ENCODE data around the gene B4GALT1.

The B4GALT1 gene, protein sequence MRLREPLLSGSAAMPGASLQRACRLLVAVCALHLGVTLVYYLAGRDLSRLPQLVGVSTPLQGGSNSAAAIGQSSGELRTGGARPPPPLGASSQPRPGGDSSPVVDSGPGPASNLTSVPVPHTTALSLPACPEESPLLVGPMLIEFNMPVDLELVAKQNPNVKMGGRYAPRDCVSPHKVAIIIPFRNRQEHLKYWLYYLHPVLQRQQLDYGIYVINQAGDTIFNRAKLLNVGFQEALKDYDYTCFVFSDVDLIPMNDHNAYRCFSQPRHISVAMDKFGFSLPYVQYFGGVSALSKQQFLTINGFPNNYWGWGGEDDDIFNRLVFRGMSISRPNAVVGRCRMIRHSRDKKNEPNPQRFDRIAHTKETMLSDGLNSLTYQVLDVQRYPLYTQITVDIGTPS

DNA sequence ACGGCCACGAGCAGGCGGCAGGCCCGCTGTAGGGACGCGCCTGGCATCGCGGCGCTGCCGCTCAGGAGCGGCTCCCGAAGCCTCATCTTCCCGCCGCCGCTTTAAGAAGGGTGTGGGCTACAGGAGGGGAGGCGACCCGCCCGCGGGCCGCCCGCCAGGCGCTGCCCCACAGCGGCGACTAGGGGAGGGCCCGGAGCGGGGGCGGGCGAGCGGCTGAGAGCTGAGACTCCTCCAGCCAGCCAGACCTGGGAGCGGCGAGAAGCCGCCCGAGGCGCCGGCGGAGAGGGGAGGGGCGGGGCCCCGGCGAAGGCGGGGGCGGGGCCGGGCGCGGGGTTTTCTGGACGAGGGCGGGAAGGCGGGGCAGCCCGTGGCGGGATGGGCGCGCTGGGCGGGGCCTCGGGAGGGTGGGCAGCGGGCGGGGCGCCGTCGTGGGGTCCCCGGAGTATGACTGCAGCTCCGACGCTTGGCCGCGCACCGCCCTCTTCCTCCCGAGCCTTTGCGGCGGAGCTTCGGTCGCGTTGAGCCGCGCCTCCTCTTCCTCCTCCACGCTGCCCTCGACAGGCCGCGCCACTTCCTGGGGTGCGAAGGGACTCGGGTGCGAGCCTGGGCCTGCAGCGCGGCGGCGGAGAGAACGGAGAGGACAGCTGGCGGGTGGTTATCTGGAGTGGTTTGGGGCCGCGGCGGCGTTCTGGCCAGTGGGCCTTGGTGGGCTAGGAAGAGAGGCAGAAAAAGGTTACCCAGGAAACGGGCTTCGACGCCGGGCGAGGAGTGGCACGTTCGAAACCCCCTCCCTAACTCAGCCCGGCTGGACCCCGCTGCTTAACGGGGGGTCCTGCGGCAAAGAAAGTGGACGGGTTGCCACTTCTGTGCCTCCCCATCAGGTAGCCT is at the start of gene B4GALT1:
Gene B4GALT1 (minus strand): TSS at position 253 of the 888 bp plus-strand sequence. CDS start 167 bp downstream, at position 86.
- no peak for FAIRE-seq

DNA sequence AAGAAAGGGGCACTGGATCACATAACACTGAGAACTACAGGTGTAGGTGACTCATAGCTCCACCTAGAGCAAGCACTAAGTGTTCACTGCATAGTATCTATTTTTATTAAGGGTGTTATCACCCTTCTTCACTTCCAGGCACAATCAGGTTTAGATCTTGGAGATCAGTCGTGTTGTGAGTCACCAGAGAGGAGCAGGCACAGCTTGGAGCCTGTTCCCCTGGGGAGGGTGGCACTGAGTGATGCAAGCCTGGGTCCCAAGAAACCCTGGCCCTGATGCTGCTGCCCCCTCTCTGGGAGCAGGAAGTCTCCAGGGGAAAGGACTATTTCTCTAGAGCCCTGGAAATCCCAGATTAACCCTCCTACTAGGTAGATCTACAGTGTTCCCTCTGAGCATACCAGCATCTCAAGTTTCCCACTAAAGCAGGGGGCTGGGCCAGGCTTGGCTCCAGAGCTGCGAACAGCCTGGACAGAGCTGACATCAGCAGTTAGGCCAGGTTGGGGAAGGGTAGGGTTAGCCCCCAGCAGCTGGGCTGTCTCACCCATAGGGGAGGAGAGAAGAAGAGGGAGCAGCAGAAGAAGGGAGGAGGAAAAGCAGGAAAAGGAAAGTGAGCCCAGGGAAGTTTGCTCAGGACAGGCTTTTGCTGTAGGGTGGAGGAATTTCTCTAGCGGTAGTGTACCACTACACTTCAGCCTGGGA is 44.7 kb upstream of the B4GALT1 start:
- no peak for FAIRE-seq

DNA sequence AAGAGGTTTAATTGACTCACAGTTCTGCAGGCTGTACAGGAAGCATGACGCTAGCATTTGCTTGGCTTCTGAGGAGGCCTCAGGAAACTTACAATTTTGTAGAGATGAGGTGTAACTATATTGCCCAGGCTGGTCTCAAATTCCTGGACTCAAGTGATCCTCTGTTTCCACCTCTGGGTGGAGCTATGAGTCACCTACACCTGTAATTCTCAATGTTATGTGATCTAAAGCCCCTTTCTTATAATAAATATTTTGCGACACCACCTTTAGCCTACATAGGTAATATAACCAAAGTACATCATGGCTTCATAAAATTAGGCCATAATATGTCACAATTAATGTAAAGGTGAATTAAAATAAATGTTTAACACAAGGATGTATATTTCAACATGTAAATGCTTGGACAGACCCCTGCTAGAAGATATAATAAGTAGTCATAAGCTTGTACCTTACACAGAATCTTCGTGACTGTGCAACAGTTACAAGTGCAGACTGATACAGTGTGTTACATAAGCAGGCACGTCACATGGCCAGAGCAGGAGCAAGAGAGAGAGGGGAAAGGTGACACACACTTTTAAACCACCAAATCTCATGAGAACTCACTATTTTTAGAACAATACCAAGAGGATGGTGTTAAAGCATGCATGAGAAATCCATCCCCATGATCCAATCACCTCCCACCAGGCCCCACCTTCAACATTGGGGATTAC is 43.0 kb upstream of the B4GALT1 start:
- FAIRE-seq, result no peak

DNA sequence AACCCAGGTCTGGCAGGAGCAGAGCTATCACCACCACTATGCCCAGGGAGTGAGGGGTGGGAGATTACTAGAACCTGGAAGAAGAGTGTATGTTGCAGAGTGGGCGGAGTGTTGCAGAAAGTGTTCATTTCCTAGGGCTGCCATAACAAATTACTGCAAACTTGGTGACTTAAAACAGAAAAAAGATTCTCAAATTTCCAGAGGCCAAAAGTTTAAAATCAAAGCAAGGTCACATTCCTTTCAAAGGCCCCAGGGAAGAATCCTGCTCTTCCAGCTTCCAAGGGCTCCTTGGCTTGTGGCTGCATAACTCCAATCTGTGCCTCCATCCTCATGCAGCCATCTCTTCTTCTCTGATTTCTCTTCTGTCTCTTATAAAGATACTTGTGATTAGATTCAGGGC is 42.3 kb upstream of the B4GALT1 start:
- FAIRE-seq, result no peak

DNA sequence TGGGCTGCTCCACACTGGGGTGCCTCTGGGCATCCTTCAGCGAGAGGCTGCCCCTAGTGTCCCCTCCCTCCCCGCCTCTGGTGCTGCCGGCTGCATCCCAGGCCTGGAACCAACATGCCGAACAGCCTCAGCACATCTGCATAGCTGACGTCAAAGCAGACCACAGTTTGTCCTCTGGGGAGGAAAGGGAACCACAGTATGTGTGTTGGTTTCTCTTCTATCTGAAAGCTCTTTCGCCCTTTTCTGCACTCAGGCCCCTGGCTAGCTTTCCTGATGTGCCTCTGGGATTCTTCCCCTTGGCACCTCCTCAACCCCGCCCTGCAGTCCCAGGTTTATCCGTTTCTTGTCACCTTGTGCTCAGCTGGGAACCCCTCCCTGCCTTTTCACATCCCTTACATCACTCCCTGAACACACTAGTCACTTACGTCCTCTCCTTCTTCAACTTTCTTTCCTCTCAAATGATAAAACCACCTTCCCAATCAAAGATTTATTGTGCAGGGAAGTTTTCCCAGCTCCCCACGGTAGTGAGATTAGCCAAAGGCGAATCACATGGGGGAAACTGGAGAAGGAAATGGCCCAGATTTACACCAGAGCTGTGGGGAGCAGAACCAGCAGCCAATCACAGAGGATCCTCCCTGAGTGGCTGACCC is 35.5 kb upstream of the B4GALT1 start:
- FAIRE-seq, result no peak

DNA sequence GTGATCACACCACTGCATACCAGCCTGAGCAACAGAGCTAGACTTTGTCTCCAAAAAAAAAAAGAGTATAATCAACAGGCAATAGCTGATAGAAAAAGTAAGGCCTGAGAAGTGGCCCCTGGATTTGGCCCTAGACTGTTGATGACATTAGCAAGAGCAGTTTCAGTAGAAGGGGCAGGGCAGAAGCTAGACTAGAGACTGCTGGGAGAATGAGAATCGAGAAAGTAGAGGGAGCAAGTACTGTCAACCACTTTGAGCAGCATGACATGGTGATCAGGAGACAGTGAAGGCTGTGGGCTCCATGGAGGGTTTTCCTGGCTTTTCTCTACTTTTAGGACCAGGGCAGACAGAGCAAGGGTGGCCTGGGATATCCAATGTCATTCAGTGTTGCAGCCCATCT is 34.9 kb upstream of the B4GALT1 start:
- FAIRE-seq, result no peak

DNA sequence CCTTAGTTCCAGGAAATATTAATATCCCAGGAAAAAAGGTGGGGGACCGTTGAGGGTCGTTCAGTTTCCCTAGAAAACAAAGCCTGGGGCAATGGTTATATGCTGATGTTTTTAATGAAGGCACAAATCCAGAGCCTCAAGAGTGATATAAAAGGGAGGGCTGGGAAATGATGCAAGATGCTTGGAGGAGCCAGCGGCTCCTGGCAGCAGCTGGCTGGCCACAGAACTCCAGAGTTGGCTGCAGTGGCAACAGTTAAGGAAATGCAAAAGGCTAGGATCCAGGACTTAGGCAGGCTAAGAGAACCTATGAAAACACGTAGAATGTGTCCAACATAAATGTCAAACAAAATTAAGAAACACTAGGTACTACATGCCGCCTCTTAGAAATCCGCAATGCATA is 31.0 kb upstream of the B4GALT1 start:
- FAIRE-seq, result no peak

DNA sequence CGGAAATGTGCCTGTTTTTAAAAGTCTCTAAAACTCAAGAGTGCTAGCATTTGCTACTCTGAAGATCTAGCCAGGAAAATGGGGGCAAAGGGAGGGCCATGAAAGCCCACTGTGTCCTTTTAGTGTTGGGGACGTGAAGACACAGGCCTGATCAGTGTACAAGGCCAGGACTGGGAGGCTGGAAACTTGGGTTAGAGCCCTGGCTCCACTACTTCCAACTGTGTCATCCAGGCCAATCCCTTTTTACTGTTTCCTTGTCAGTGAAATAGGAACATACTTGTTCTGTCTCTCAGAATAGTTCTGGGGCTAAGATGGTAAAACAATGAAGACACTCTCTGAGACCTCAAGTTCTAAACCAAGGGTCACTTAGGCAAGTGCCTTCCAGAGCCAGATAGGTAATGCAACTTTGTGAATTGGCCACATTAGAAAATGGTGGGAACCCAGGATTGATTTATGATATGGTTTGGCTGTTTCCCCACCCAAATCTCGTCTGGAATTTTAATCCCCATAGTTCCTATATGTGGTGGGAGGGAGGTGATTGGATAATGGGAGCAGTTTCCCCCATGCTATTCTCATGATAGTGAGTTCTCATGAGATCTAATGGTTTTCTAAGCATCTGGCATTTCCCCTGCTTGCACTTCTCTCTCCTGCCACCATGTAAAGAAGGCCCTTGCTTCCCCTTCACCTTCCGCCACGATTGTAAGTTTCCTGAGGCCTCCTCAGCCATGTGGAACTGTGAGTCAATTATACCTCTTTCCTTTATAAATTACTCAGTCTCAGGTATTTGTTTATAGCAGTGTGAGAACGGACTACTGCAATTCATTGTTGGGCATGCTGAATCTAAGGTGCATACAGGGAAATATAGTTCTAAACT is 30.4 kb upstream of the B4GALT1 start:
- FAIRE-seq, result no peak

DNA sequence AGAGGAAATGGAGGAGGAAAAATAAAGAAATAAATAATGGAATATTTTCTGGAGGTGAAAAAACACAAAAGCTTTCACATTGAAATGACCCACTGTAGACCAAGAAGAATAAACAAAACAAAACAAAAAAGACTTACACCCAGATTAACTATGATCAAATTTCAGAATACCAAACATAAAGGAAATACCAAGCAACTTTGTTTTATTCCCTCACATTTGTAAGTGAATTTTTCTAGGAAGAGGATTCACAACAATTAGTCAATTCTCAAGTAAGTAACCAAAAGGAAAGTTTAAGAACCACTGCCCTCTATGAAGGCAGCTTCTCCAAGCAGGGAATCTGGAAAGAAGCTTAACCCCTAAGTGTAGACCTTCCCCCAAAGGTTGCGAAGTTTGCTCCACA is 29.6 kb upstream of the B4GALT1 start:
- no peak for FAIRE-seq

DNA sequence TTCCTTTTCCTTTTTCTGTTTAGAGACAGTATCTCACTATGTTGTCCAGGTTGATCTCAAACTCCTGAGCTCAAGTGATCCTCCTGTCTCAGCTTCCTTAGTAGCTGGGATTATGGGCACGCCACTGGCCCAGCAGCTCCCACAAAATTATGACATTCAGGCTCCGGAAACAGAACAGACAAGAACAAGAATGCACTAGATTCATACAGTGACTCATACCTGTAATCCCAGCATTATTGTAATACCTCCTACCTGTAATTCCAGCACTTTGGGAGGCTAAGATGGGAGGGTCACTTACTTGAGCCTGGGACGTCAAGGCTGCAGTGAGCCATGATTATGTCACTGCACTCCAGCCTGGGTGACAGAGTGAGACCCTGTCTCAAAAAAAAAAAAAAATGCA is 26.7 kb upstream of the B4GALT1 start:
- FAIRE-seq, result no peak

DNA sequence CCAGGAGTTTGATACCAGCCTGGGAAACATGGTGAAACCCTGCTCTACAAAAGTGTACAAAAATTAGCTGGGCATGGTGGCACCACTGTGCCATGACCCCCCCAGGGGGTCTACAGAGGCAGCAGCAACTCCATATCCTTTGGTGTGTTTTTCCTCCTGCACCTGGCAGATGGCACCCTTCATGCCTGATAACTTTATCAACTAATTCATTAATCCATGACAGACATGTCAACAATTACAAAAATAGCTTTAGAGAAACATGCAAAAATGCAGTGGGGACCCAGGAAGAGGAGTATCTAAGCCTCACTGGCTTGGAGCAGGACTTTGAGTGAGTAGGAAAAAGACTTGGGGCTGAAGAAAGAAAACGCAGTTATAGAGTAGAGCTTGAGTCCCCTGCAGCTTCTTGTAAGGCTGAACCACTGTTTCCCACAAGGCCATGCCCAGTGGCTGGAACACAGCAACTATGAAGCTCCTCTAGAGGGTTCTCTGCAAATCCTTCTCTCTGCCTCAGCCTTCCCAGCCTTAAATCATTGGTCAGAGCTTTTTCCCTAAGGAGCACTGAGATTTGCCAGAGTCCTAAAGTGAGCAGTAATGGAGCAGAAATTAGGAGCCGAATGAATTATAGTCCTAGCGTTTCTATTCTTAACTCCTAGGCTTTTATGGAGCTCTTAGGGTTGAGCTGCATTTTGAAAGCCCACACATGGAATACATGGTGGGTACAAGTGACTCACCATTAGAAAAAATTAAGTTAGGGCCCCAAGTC is 25.5 kb upstream of the B4GALT1 start:
- FAIRE-seq, result no peak

DNA sequence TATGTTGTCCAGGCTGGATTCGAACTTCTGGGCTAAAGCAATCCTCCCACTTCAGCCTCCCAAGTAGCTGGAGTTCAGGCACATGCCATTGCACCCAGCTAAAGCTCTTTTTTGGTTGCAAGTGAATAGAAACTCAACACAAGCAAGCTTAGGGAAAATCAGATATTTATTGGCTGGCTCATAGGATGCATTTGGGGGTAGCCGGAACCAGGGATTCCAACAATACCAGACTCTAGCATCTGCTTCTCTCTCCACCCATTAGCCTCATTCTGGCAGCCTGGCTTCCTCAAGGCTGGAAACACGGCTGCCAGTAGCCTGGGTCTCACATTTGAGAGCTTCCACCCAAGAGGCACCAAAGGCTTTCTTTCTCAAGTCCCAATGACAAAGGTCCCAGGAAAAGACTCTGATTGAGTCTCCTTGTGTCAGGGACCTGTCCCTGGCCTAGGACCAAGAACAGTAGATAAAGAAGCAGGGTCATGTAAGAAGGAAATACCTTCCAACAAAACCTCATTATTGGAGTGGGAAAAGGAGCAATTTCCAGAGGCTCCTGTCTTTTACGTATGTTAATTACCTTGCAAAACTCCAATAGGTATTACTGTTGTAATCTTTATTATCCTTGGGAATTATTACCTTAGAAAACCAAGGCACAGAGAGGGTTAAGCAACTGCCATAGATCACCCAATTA is 23.0 kb upstream of the B4GALT1 start:
- FAIRE-seq, result no peak

DNA sequence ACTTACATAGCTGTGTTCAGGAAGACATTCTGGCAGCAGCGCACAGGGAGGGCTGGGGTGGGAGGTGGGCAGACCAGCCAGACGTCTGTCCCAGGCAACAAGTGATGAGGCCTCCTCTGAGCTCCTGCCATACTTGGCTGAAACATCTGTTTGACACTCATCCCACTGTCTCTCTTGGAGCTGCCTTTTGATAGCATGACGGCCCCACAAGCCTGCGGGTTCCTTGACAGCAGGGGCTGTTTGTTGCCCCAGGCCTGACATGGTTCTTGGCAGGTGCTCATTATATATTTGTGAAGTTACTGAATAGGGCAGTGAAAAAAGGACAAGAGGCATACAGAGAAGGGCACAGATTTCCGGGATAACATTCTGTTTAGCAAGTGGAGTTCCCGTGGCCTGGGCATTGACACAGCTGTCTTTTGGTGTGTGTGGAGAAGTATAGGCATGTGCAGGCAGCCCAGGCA is 22.2 kb upstream of the B4GALT1 start:
- FAIRE-seq, result no peak

DNA sequence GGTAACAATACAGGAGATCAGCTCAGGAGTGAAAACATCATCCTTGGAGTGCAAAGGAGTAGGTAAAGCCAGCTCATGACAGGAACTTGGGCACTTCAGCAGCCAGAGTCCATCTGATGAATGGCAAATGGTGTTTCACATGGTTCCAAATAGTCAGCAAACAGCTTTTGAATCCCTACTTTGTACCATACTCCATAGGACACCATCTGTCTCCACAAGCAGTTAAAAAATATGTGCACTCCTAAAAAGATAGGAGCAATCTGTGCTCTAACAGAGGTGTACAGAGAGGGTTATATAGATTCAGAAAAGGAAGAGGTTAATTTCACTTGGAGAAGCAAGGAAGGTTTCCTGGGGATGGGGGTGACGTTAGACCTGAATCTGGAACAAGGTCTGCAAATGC is 21.6 kb upstream of the B4GALT1 start:
- no peak for FAIRE-seq

DNA sequence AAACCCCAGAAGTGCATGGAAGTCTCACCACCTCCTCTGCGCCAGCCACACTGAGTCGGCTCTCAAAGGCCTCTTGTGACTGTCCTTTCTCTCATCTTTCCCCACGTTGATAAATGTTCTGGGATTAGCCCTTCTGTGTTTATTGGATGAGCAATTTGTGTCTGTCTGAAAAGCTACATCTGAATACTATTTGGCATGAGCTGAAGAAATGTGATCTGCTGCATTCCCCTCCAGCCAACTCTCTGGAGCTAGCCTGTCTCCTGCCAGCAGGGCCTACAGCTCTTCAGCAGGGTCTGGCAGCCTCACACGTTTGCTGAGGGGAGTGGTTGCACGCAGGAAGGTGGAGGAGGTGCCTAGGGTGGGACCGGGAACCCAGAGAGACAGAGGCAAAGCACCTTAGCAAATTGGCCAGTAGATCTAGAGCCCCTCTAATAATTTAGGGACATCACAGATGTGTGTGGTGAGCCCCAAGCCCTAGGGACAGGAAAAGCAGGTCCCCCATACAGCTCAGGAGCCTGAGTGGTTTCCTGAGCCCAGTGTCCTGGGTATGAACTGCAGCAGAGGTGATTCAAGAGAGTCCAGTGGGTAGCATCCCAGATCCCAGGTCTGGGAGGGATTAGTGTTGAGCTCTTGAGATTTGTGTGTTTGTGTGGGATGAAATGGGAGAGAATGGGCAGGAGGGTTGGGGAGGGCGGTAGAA is 20.5 kb upstream of the B4GALT1 start:
- no peak for FAIRE-seq

DNA sequence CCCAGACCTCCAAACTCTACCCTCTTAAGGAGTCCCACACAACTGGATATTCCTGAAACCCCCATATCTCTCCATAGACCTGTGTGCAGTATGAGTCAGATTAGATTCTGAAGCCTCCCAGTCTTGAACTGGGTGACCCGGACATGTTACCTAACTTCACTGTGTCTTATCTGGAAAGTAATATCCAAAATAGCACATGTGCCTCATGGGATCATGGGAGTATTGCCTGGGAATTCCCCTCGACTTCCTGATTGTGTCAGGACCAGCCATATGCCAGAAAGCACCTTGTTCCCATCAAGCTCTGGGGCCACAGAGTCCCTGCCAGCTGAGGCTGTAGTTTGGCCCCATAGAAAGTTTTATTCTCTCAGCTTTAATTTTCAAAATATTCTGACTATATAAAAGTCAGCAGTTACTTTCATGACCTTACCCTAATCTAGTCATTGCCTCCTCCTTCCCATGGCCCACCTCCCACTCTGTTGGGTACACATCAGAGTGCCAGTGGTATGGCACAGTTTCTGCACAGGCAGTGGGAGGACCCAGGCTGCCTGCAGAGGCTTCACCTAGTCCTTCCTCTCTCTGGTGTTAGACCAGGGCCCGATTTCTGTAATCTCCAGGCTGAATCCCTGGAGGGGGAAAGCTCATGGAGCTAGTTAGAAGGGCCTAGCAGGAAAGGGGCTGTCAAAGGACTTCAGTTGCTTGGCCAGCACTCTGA is 19.5 kb upstream of the B4GALT1 start:
- FAIRE-seq, result no peak

DNA sequence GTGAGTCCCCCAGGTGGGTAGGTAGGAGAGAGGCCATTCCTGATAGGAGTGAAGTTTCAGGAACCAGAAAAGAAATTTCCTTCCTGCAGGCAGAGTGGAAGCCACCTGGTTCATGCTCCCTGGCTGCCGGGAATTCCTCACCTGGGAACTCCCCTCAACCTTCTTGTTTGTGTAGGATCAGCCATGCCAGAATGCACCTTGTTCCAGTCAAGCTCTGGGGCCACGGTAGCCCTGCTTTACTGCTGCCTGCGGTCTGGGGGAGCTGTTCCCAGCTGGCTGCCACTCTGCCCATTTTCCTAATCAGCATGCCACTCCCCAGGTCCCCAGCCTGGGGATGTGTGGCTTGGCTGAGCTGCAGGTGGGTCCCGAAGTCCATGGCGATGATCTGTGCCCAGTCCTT is 18.7 kb upstream of the B4GALT1 start:
- no peak for FAIRE-seq

DNA sequence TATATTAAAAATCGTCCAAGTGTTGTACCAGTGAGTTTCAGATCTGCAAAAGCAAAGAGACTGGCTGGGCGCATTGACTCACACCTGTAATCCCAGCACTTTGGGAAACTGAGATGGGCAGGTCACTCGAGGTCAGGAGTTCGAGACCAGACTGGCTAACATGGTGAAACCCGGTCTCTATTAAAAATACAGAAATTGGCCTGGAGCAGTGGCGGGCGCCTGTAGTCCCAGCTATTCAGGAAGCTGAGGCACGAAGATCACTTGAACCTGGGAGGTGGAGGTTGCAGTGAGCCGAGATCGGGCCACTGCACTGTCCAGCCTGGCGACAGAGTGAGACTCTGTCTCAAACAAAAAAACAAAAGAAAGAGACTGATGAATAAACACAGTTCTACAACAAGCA is 18.3 kb upstream of the B4GALT1 start:
- no peak for FAIRE-seq

Measured in A204.1 (cell line).